Measurements from ENCODE around the gene MATR3.

MATR3 gene

GRCh38 chr5:139253115-139253514 lies 40.4 kb upstream of the MATR3 start:
- no peak overlapping the region for H3K4me3 ChIP-seq (ENCODE audit: low read depth, low read length)
- TF ChIP-seq, protein P1, sequence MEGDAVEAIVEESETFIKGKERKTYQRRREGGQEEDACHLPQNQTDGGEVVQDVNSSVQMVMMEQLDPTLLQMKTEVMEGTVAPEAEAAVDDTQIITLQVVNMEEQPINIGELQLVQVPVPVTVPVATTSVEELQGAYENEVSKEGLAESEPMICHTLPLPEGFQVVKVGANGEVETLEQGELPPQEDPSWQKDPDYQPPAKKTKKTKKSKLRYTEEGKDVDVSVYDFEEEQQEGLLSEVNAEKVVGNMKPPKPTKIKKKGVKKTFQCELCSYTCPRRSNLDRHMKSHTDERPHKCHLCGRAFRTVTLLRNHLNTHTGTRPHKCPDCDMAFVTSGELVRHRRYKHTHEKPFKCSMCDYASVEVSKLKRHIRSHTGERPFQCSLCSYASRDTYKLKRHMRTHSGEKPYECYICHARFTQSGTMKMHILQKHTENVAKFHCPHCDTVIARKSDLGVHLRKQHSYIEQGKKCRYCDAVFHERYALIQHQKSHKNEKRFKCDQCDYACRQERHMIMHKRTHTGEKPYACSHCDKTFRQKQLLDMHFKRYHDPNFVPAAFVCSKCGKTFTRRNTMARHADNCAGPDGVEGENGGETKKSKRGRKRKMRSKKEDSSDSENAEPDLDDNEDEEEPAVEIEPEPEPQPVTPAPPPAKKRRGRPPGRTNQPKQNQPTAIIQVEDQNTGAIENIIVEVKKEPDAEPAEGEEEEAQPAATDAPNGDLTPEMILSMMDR (IDR thresholded peaks at IDR 0.05; ENCODE audit: borderline replicate concordance, insufficient read depth, low read depth, low read length) = no peak

DNA sequence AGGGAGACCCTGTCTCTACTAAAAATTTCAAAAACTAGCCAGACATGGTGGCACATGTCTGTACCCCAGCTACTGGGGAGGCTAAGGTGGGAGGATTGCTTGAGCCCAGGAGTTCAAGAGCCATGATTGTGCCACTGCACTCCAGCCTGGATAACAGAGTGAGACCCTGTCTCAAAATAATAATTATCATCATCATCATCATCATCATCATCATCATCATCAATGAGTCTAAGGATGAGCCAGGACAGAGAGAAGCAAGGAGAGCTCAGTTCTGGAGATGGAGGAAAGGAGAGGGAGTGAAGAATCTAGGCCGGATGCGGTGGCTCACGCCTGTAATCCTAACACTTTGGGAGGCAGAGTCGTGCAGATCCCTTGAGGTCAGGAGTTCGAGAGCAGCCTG lies 36.7 kb upstream of the MATR3 start:
- H3K4me3 ChIP-seq (ENCODE audit: low read depth, low read length) = no peak overlapping the region
- TF ChIP-seq, protein P1 (IDR thresholded peaks at IDR 0.05; ENCODE audit: borderline replicate concordance, insufficient read depth, low read depth, low read length) = no peak

GRCh38 chr5:139262059-139262741 lies 31.3 kb upstream of the MATR3 start:
- no peak overlapping the region for H3K4me3 ChIP-seq (ENCODE audit: low read depth, low read length)
- TF ChIP-seq, protein P1 (IDR thresholded peaks at IDR 0.05; ENCODE audit: borderline replicate concordance, insufficient read depth, low read depth, low read length) = no peak

DNA sequence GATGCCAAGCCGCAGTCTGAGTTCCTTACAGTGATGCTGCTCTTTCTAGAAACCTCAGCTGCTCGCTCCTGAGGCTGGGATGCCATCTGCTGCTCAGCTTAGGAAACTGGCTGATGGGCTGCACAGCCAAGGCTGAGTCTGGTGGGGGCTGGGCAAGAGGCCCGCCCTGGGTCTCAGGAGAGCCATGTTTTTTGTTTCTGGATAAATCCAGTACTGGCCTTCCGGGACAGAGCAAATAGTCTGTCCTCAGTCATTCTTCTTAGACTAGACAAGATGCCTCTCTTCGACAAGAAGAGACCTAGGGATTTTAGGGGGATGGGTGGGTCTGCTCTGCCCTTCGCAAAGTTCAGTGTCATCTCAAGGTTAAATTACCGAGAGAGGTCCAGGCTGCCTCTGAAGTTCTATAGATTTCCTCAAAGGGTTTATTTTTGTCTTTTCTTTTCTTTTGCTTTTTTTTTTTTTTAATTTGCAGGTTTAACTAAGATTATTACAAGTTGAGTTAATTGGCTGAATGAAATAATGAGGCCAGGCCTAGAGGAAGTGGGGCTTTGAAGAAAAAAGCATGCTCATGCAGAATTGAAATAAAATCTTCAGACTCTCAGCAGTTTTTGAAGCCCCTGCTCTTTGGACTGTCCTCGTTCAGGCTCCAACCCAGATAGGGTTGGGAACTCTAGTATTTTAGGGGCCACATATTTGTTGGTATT lies 30.6 kb upstream of the MATR3 start:
- TF ChIP-seq, protein P1 (IDR thresholded peaks at IDR 0.05; ENCODE audit: borderline replicate concordance, insufficient read depth, low read depth, low read length) = peak; percentile 83
- H3K4me3 ChIP-seq (ENCODE audit: low read depth, low read length) = no peak overlapping the region

- H3K4me3 ChIP-seq (ENCODE audit: low read depth, low read length) = no peak overlapping the region
- TF ChIP-seq, protein P1 (IDR thresholded peaks at IDR 0.05; ENCODE audit: borderline replicate concordance, insufficient read depth, low read depth, low read length) = no peak
Measured at GRCh38 chr5:139263536-139263935, 30.0 kb upstream of the MATR3 start.

DNA sequence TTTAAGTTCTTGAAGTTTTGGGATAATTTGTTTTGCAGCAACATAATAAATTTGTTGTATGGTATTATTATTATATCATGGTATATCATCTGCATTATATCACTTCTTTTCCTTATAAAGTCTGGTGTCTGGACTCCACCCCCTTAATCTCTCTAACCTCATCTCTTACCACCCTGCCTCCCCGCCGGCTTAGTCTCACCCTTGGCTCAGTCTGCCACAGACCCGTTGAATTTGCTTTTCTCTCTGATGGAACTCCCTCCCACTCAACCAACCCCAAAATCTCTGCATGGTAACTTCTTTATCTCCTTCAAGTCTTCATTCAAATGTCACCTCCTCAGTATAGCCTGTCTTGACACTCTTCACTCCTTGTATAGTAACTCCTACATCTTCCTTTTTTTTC lies 29.6 kb upstream of the MATR3 start:
- no peak overlapping the region for H3K4me3 ChIP-seq (ENCODE audit: low read depth, low read length)
- TF ChIP-seq, protein P1 (IDR thresholded peaks at IDR 0.05; ENCODE audit: borderline replicate concordance, insufficient read depth, low read depth, low read length) = no peak

GRCh38 chr5:139265001-139265400 lies 28.5 kb upstream of the MATR3 start:
- no peak overlapping the region for H3K4me3 ChIP-seq (ENCODE audit: low read depth, low read length)
- TF ChIP-seq, protein P1 (IDR thresholded peaks at IDR 0.05; ENCODE audit: borderline replicate concordance, insufficient read depth, low read depth, low read length) = no peak
